Eye (tissue), 1 donor: Measurements from ENCODE around the gene ANXA10.
A peak's percentile ranks its signal among the peaks of the same experiment; 100 is the strongest.
"Not testable (repeated sequence)": the region's sequence is repeated elsewhere in the genome, so short reads cannot be mapped to it uniquely, and the experiment has no call there.

Source experiments
- DNase-seq: peaks from one replicate; pipeline ENCODE4 v3.0.0-alpha.2; 2015

The ANXA10 gene

DNA sequence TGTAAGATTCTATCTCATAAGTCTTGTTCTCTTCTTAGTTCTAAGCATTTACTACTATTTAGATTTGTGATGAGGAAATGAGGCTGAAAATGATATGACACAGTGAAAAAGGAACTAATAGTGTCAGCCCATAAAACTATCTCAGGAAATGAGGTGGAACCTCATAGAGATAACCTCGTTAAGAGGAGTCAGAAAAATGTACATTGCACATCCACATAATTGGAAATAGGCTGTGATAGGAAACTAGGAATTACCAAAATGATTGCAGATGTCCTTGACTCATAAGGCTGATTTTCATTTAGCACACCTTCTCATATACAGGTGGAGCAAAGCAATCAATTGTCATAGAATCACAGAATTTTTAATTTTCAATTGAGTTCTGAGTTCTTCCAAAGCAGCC lies 26.8 kb downstream of the ANXA10 start:
- no peak for DNase-seq

DNA sequence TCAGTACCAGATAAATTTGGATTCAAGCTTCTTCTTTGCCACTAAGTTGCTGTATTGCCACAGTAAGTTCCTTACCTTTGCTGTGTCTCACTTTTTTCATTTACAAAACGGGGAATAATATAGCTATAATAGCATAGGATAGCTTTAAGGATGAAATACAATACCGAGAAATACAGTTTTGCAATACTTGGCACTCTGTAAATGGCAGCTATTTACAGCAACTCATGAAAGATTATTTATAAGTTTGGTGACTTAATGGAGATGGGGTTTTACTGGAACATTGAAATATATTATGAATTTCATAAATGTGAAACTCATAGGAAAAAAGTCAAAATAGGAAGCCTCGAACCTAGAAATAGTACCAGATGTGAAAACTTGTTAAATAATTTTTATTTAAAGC lies 27.6 kb downstream of the ANXA10 start:
- no peak for DNase-seq

DNA sequence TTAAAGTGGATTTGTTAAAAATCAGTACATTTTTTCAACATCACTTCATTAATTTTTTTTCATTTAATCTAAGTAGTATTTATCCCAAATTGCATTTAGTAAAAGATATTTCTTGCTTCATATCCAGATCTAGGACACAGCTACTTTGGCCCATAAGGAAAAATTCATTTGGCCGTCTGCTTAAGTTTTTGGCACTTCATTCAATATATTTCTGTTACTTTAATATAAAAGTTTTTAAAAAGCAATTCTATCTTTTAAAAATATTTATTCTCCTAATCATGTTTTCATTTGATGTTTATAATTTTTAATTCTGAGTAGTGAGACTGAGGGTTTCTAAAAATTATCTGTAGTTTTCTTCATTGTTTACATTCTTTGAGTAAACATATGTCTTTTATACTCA lies 28.5 kb downstream of the ANXA10 start:
- DNase-seq: no peak

DNA sequence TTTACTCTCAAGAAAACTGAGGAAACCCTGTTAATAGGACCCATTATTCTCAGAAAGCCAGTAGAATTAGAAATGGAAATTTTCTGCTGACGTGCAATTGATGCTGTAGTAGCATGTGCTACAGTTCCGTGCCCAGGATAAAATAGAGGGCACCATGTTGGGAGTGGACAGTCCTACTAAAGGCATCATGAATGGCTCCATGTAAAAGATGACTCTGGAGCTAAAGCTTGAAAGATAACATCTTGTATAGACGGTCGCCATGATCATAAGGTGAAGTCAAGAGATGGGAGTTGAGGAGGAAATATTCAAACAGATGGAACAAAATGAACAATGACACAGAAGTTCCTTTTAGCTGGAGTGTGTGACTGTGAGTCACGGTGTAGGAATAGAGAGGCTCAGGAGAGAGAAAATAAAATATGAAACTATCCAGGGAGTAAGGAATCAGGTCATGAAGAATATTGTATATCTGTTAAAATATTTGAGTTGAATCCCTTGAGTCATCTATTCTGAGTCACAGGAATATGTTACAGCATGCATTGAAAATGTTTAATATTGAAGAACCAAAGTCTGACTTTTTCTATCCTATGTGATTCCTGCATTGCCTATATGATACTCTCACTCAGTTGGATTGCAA lies 31.8 kb downstream of the ANXA10 start:
- no peak for DNase-seq

DNA sequence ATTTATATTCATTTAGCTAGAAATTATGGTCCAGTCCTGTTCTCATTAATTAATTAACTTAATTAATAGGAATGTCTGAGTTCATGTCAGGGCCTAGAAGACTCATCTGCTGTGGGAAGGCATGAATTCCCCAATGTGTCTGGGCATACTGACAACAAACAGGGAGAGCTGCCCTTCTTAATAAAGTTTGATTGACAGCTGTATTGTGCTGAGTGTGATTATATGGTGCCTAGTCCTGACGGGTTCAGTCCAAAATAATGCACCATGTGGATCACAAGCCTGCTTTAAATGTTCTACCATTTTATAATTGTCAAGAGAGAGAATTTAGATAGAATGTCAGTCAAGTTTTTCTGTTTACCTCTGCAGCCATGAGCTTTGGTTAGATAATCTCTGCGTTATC lies 34.6 kb downstream of the ANXA10 start:
- no peak for DNase-seq

DNA sequence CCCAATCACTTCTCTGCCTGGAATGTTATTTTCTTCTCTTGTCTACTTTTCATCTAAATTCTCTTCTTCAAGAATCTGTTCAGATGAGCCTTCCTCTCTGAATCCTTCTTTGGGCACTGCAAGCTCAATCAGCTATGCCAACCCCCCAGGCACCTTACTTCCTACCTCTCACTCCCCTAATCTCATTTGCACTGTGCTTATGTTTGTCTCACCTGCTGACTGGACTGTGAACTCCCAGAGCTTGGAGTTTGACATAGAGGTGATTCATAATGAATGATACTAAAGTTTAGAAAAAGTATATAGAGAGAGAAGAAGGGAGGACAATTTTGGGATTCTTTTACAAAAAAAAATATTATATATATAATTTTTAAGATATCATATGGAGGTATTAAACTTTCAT lies 36.3 kb downstream of the ANXA10 start:
- DNase-seq: no peak

DNA sequence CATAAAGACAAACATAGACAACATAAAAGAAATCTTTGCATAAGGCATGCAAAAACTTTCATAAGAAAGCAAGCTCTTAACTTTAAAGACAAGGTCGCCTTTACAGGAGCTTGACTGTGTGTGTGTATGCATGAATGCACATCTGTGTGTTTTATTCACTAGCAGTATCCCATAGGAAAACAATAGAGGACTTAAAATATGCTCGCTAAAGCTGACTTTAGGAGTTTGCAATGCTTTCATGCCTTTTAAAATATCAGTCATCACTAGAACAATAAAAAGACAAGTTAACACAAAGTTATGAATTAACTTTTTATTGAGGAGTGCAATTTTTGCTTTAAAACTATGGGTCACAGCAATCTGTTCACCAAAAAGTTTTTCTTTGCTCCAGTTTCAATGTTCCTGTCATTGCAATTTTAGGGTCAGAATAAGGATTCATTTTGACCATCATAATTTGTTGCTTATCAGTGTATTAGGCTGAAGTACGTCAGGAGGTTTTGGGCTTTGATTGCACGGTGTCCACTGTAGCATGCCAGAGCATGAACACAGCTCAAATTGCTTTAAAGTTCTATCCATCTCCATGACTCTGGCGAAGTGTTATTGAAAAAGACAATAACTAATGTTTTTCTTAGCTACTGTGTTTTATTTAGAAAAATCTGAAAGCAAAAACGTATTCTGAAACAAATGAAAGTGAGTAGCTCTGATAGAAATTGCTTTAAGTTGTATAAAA lies 36.9 kb downstream of the ANXA10 start:
- no peak for DNase-seq

DNA sequence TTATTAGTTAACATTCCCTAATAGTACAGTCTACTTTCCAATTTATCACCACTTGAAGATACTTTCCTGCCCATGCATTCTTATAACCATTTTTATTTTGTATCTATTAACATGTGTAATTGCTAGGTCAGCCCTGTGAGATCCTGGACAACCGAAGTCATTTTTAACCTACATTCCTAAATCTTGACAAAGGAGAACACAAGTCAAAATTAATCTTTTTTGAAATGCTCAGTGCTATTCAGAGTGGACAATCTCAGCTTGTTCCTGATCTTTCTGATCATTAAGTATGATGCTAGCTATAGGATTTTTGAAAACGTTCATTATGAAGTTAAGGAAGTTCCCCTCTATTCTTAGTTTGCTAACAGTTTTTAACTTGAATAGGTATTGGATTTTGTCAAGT lies 37.5 kb downstream of the ANXA10 start:
- no peak for DNase-seq

DNA sequence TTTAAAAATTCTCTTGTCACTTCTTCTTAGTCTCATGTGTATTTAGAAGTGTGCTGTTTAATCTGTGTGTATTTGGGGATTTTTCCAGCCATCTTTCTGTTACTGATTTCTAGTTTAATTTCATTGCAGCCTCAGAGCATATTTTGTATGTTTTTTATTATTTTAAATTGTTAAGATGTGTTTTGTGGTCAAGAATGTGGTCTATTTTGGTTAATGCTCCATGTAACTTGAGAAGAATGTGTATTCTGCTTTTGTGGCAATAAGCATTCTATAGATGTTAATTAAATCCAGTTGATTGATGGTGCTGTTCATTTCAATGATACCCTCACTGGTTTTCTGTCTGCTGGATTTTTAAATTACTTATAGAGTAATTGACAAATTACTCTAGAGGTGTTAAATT lies 38.9 kb downstream of the ANXA10 start:
- DNase-seq: no peak

DNA sequence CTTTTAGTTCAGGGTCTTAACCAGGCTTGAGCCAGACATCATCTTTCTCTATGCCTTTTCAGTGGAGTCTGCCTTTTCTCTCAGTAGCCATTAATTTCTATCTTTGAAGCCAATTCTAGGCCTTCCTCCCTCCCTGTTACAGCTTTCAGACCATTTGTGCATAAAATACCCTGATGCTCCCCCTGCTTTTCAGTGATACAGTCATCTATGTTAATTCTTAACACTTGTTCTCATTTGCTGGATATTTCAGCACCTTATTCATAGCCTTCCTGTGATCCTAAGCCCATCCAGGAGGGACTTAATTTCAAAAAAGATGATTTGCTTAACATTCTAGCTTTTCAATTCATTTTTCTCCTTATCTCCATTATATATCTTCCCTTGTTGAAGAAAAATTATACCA lies 42.3 kb downstream of the ANXA10 start:
- no peak for DNase-seq

DNA sequence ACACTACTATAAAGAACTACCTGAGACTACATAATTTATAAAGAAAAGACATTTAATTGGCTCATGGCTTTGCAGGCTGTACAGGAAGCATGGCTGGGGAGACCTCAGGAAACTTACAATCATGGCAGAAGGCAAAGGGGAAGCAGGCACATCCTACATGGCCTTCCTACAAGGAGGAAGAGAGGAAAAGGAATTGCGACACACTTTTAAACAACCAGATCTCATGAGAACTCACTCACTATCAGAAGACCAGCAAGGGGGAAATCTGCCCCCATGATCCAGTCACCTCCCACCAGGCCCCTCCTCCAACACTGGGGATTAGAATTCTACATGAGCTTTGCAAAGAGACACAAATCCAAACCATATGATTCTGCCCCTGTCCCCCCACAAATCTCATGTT lies 43.5 kb downstream of the ANXA10 start:
- not testable (repeated sequence) for DNase-seq

DNA sequence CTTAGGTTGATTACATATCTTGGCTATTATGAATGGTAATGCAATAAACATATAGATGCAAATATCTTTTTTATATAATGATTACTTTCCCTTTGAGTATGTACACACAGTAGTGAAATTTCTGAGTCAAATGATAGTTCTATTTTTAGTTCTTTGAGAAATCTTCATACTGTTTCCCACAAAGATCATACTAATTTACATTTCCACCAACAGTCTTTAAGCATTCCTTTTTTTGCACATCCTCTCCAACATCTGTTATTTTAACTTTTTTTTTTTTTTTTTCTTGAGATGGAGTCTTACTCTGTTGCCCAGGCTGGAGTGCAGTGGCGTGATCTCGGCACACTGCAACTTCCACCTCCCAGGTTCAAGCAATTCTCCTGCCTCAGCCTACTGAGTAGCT lies 45.4 kb downstream of the ANXA10 start:
- not testable (repeated sequence) for DNase-seq

DNA sequence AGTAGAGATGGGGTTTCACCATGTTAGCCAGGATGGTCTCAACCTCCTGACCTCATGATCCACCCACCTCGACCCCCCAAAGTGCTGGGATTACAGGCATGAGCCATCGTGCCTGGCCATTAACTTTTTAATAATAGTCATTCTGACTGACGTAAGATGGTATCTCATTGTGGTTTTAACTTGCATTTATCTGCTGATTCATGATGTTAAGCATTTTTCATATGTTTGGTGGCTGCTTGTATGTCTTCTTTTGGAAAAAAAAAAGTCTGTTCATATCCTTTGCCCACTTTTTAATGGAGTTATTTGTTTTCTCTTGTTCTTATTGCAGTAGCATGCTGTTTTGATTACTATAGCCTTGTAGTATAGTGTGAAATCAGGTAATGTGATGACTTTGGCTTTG lies 45.8 kb downstream of the ANXA10 start:
- DNase-seq: no peak

DNA sequence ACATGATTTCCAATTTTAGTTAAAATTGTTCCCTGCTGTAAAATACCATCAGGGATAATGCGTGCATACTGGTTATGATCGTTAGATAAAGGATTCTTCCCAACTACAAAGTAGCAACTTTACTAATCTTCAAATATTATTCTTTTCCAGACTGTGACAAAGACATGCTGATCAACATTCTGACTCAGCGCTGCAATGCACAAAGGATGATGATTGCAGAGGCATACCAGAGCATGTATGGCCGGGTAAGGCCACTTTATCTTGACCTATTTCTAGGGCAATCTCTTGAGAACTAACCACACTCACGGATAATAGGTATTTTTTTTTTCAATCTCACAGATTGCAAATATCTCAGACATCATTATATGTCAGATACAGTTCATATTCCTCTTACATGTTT lies 47.0 kb downstream of the ANXA10 start:
- no peak for DNase-seq

DNA sequence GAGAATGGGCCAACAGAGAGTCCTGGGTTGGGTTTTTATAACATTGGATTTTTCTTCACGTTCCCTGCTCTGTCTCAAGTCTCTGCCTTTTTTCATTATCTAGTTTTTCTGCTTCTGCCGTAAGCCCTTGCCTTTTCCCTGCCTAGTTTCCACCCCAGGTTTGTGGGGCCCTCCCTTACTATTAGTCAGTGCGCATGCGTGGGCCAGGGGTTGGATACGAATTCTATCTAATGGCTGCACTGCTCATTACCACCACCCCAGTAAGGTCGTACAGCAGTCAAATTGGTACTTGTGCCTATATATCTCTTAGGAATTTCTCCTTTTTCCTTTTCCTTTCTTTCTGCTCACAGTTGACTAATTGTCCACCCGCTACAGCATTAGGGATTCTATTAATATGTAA lies 49.4 kb downstream of the ANXA10 start:
- DNase-seq: no peak

DNA sequence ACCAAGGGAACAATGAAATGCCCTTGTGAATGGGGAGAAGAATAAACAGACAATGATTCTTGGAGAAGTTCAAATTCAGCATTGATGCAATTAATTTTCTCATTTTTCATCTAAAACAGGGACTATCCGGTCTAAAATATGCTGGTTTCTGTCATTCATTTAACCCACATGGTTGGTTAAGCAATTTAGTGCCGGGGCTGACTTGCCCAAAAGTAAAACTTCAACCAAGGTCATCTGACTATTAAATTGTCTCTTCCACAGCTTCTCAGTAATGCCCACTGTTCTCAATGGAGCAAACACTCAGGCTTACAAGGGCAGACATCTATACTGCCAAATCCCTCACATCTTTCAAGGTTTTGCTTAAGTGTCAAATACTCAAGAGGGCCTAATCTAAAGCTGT lies 51.3 kb downstream of the ANXA10 start:
- DNase-seq: no peak

DNA sequence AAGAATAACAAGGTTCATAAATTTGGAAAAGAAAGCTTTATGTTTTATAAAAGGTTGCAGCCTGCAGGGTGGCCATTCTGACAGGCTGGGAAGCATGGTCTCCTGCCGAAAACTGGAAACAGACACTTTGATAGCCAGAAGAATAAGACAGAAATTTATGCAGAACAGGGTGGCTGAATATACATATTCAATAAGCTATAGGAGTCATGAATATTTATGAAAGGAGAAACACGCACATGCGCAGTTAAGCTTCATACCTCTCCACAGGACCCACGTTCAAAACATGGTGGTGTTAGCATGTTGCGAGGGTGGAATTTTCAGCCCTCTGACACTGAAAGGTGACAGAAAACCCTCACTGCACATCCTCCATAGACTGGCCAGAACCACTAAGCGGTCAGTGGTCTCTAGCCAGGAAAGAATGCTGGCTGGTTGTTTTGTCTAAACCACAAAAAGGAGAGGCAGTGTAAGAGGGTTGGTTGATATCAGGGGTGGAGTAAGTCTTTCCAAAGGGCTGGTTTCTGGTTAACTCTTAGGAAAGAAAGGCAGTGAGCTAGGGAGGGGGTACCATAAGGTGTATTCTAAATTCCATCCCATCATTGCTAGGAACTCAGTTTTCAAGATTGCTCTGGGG lies 58.2 kb downstream of the ANXA10 start:
- DNase-seq: no peak

DNA sequence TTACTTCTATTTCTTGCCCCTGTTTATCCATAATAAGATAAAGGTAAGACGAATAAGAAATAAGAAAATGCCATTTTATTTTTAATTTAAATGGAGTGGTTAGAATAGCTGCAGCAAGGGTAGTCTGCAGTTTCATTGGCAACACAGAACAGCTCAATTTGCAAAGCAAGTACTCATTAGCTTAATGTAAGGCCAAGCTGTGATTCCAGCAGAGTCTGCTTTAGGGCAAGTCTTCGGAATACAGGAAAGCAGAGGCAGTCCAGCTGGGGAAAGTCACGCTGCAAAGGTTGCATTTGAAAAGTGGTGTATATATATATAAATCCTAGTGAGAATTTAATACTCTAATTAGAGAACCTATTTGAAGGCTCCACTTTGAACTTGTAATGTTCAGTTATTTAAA lies 59.0 kb downstream of the ANXA10 start:
- DNase-seq: no peak

DNA sequence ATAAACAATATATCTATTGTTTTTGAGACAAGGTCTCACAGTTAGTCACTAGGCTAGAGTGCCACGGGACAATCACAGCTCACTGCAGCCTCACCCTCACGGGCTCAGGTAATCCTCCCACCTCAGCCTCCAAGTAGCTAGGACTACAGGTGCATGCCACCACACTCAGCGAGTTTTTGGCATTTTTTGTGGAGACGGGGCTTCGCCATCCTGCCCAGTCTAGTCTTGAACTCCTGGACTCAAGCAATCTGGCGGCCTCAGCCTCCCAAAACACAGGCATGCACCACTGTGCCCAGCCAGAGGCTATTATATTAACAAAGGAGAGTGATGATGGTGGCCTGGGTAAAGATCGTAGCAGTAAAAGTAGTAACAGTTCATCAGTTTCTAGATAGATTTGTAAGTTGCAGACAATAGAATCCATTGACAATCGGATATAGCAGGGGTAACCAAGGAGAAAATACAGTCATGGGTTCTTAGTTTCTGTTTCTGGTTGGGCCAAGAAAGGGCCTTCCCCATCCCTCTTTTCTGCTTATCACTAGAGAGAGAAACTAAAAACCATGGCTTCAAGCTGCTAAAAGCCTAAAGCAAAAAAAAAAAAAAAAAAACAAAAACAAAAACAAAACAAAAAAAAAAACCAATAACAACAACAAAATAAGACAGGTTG lies 60.6 kb downstream of the ANXA10 start:
- DNase-seq: no peak

DNA sequence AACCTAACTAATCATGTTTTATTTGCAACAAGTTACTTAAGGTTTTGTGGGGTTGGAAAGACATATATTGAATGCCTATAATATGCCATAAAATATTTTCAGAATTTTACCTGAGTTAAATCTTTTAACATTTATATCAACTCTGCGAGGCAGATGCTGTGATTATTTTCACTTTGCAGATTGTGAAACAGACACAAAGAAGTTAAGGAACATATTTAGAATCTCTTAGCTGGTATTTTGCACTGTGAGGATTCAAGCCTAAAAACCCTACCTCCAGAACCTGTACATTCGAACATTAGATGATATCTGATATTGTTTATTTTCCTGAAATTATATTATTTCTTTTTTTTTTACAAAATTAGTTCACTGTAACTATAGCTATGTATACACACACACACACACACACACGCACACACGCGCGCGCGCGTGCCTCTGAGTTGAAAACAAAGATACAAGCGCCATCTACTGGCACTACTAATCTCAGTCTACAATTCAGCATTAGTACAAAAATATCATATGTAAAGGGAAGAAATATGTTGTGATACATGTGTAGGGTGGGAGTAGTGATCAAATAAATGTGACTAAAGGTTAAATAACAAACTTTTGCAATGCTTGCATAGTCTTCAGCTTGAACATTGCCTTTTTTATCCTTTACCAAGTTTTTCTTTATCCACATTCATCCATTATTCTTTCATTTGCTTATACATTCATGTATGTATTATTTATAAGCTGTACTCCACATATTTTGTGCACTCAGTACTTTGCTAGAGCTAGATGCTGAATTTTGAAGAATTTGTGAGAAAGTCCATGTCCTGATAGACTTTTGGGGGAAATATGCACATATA lies 61.5 kb downstream of the ANXA10 start:
- peak; percentile 90 for DNase-seq

DNA sequence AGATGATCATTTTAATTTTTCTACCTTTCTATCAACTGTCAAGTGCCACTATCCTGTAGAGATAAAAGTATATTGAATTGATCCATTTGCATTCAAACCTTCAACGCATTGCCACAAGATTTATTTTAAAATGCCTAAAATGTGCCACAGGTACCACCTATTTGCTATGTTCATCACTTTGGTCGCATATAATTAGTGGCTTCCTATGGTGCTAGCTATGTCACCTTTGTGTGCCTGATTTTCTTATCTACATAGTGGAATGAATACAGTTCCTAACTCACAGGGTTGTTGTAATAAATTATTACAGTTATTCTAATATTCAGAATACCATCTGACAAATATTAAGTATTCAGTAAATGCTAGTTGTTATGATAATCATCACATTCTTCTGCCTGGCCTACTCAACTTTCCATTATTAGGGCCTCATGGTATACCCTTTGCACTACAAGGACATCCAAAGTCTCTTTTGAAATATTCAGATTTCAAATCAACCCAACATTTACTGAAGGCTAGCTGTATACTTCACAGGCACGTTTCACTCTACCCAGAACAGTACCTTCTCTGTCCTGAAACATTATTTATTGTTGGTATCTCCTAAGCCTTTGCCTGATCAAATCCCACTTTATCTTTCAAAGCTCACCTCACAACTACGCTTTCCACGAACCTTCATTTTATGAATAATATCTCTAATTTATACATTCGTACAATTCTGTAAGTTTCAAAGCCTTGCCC lies 62.4 kb downstream of the ANXA10 start:
- DNase-seq: no peak

DNA sequence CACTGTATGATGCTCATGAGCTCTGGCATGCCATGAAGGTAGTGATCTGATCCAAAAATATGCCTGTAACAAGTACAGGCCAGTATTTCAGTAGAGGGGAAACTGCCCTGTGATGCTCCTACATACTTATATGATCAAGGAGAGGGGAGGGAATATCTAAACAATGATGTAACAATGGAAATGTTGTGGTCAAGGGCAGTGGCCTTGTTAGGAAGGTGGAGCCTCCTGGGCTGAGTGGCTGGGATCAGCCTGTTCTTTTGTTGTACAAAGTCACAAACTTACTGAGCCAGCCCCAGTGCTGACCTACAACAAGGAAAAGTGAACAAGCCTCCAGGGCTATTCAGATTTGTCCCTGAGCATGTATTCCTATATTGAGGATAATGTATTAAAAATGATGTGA lies 70.3 kb downstream of the ANXA10 start:
- DNase-seq: no peak
